Left lobe of liver (tissue), 2 donors: ENCODE results near the gene RRM2. TPM values are rescaled to one million over a fixed set of nuclear protein-coding genes. Genes with fewer than 3 reads are reported as not detected.

ENCODE experiments used
- ATAC-seq: fragments of 200-7000 bp; cut with Tn5 transposase; one replicate; pipeline ENCODE4 v1.9.1; 2020; ENCODE audit warnings: mild to moderate bottlenecking, moderate library complexity
- DNase-seq: peaks from one replicate; pipeline ENCODE4 v3.0.0-alpha.2; 2020; ENCODE audit warnings: low spot score
- total RNA-seq: library from RNA; stranded (reverse); gene quantifications from one replicate; pipeline ENCODE4 v1.2.1, GENCODE V29; 2021
- donor health status: DM: no; HTN: no; CAD: no; lungs with moderate emphysema.
- donor health status: DM: no; HTN: yes; CAD: no.

The RRM2 gene
- total RNA-seq, 1 donor from 2014 or later, result 2.7 TPM

DNA sequence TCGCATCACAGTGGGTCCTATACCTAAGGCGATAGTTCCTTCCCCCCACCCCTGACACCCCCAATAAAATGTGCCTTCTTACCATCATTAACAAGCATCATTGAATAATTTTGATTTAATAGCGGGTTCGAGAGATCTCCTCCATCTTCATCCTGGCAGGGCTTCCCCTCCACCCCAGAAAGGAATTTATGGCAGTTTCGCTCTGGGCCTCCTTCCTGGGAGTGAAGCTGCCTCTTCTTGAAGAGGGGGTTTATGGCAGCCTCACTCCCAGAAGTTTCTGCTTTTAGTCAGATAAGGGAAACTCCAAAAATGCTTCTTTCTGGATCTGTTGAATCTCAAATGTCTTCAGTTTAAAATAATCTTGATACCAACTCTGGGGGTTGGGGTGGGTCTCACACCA is 45.7 kb downstream of the RRM2 start:
- no peak for DNase-seq
- ATAC-seq, result no peak

DNA sequence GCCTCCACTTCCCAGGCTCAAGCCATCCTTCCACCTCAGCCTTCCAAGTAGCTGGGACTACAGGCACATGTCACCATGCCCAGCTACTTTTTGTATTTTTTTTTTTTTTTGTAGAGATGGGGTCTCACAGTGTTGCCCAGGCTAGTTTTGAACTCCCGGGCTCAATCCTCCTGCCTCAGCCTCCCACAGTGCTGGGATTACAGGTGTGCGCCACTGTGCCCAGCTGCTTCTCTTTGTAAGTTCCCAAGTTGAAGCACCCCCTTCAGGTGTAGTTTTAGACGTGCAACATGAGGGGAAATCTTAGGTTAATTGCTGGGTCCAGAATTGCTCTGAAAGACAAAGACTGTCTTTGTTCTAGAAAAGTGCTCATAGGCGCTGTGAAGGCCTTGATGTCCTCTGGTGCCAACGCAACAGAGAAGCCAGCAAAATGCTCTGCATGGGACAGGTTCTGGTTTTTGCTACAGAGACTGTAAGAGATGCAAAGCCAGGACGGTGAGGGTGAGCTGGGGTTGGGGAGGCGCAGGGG is 46.6 kb downstream of the RRM2 start:
- DNase-seq (no peak), ATAC-seq (no peak)

DNA sequence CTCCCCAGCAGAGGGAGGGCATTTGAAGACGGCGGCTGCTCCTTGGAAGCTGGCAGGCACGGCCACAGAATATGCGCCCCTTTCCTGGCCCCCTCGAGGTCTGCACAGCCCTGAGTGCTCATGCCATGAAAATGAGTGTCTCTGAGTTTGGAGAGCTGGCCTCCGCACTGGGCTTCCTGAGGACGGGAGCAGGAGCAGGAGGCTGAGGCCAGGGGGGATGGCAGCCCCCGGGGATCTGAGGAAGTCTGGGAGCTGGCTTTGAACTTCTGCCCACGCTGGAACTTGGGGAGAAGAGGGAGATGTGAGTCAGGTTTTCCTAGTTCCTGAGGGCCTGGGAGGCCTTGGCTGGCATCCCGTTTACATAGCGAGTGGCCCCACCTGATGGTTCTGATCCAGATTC is 47.0 kb downstream of the RRM2 start:
- ATAC-seq (no peak), DNase-seq (no peak)

DNA sequence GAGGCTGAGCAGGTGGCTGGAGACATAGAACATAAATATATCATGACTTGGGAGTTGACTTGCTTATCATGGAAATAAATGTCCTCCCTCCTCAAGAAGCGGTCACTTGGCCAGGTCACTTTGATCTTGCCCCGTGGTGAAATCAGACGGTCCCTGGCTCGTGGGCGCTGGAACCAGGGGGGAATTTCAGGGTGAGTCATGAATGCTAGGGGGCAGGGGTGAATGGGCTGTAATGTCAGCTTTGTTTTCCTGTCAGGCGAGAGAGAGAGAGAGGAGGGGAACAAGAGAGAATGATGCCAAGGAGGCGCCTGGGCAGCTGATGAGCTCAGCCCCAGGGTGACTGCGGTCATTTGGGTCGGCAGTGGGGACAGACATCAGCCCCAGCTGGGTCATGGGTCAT is 47.7 kb downstream of the RRM2 start:
- DNase-seq (no peak), ATAC-seq (no peak)

DNA sequence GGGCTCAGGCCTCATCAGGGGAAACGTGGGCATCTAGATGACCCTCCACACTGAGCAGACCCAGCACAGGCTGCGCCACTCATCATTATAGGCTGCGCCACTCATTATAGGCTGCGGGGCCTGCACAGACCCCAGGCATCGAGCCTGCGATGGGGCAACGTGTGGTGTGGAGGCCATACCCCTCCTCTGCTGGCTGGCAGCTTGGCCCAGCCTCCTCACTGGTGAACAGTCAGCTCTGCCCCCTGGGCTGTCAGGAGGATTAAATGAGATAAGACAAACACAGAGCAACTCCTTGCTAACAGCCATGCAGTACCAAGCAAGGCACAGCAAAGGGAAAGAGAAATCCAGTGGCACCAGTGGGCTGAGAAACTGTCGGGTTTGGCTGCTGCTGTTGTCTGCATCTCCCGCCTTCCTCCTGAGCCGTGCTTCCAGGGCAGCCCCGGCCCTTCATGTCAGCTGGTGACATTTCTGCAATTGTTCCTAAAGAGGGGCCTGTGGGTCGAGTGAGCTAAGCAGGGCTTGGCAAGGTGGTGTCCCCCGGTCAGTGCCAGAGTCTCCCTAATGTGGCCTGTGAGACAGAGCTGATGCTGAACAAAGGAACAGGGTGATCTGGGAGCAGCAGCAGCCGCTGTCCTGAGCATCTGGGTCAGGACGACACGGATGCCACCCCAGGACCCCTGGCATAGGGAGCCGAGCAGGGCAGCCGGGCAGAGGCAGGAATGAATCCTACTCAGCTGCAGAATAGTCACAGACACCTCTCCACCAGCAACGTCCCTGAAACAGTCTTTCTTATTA is 48.7 kb downstream of the RRM2 start:
- no peak for DNase-seq
- ATAC-seq, result no peak

DNA sequence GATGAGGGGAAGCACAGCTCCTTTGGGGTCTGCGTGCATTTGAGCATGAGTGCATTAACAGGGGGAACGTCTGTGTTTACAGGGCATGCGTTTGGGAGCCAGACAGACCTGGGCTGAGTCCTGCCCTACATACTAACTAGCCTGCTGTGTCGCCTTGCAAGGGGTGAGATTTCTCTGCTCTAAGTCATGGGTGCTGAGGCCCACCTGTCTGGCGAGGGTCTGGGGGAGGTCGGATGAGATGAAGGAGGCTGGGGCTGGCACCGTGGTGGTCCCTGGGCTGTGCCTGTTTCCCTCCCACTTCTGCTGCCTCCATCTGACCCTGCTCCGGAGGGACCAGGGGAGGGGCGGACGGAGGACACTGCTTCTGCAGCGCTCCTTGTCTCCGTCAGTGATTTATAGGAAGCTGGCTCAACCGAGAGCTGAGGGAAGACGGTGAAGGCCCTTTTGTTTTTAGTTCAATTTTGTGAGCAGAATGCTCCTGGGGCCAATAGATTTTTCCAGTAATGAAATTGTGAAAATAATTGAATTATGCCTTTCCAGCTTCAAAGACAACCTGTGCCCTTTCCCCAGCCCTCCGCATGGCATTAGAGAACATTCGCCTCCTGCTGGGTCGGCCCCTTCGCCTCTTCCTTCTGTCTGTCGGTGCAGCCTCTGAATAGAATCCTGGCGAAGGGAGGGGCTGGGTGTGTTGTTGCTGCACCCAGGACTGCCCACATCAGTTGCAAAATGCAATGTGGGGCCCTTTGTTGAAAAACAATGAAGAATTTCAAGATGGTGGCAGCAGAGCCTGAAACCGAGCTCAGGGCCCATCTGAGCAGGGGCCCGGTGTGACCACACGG is 49.7 kb downstream of the RRM2 start:
- DNase-seq (no peak), ATAC-seq (no peak)

DNA sequence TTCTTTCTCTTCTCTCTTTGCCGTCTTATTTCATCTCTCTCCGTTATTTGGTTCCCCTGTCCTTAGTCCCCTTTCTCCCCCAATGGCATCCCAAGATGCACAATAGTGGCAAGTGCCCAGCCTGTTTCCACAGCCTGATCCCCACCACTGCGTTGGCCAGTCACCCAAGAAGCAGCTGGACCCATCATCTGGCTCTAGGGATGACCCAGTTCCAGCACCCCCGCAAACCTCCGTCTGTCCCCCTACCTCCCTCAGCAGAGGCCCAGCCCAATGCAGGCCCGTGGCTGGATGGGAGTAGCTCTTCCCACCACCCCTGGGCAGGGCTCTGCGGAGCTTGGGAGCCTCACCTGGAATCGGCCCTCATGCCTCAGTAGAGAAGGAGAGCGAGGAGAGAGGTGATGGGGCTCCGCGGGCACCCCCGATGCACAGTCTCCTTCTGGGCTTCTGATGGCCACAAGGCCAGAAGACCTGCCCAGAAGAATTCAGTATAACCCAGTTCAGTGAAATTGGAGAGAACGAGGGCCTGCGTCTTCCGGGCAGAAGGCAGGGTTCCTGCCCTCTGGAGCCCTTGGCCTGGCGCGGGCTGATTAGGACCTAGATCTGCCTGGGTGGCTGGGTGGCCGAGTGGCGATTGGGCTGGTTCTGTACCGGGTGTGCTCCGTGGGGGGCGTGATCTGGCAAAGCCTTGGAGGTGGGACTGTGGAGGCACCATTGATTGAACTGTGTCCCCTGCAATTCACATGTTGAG is 50.9 kb downstream of the RRM2 start:
- DNase-seq, result no peak
- ATAC-seq, result no peak

DNA sequence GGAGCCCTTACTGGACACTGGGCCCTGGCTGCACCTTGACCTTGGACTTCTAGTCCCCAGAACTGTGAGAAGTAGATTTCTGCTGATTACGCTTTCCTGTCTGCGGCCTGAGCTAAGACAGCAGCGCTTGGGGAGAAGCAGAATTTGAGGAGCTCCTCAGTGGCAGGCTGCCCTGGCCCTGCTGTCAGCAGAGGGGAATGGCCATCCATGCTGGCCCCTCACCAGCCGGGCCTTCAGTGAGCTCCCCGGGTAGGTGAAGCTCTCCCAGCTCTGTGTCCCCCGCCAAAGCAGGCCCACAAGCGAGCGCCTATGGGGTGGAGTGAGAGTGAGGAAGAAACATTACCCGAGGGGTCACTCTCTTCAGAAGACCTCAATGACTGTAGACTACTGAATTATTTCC is 51.6 kb downstream of the RRM2 start:
- DNase-seq, result no peak
- no peak for ATAC-seq

DNA sequence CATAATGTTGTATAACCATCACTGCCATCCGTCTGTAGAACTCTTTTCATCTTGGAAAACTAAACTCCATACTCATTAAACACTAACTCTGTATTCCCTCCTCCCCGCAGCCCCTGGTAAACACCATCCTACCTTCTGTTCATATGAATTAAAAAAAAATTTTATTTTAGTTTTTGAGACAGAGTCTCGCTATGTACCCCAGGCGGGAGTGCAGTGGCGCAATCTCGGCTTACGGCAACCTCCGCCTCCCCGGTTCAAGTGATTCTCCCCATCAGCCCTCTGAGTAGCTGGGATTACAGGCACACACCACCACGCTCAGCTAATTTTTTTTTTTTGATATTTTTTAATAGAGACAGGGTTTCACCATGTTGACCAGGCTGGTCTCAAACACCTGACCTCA is 52.9 kb downstream of the RRM2 start:
- DNase-seq (no peak), ATAC-seq (no peak)

DNA sequence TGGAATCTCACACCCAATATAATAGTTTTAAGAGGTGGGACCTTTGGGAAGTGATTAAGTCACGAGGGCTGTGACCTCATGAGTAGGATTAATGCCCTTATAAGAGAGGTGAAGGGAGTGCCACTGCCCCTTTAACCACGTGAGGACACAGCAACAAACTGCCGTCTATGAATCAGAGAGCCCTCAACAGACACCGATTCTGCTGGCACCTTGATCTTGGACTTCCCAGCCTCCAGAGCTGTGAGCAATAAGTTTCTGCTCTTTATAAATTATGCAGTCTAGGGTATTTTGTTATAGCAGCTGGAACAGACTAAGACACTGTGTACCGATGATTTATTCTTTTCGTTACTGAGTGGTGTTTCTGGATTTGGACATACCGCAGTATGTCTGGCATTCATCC is 56.2 kb downstream of the RRM2 start:
- ATAC-seq (no peak), DNase-seq (no peak)

DNA sequence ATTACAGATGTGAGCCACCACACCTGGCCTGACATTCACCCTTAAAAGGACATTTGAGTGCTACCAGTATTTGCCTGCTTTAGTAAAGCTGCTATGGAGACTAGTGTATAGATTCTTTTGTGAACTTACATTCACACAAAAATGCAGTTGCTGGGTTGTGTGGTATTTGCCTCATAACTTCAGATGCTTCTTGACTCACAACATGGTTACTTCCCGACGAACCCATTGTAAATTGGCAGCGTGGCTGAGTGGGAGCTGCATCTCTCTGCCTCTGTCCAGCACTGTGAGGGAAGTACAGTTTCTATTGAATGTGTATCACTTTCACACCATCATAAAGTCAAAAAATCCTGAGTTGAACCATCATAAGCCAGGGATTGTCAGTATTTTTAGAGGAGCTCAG is 56.9 kb downstream of the RRM2 start:
- ATAC-seq, result no peak
- no peak for DNase-seq

DNA sequence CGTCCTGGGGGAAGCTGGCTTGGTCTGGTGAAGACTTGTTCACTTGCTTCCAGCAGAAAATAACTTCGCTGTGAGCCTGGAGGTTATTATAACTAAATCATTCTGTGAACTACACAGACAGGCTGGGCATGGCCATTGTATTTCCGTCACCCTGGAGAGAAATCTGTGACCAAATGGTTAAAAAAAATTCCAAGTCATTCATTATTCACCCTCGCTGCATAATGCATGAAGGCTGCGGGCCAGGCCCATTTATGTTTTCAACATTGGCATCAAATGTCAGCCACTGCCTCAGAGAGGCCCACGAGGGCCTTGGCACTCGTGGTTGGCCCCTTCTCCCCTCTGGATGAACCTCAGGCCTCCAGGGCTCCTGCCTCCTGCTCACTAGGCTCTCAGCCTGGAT is 57.7 kb downstream of the RRM2 start:
- ATAC-seq, result no peak
- no peak for DNase-seq

Other genes starting within 250 kb of the RRM2 start
- 4.7 TPM for gene GRHL1, start 171.0 kb upstream of the RRM2 start, total RNA-seq
- gene KLF11, start 79.2 kb upstream of the RRM2 start, total RNA-seq, result 12.2 TPM
- 0.65 TPM for gene CYS1, start 42.3 kb upstream of the RRM2 start, total RNA-seq
- 27.5 TPM for gene HPCAL1, start 180.2 kb downstream of the RRM2 start, total RNA-seq